SK-N-SH (cell line): ENCODE results near the gene RNF169.

Experiments
- EP300 ChIP-seq, 2 experiments: IDR thresholded peaks; 2 replicates each; pipeline versions ENCODE4 v1.4.0 to v1.6.1; 2012; ENCODE audit warnings: borderline replicate concordance in 1 of 2, low read depth in 1 of 2, low read length in 1 of 2
- POLR2AphosphoS5 ChIP-seq: IDR thresholded peaks from 2 replicates; pipeline ENCODE4 v1.6.1; 2012; ENCODE audit warnings: low read depth, low read length
- RFX5 ChIP-seq: IDR thresholded peaks from 2 replicates; pipeline ENCODE4 v1.6.1; 2012; ENCODE audit warnings: mild to moderate bottlenecking, improper control_type of control experiment, low read length
- SIN3A ChIP-seq: IDR thresholded peaks from 2 replicates; pipeline ENCODE4 v1.6.1; 2012; ENCODE audit warnings: low read depth, mild to moderate bottlenecking, low read length, moderate library complexity, borderline replicate concordance
- TF ChIP-seq, protein P1 (sequence below): IDR thresholded peaks from 2 replicates; pipeline ENCODE4 v1.4.0; 2012; ENCODE audit warnings: low read depth
- TF ChIP-seq, protein P2 (sequence below): IDR thresholded peaks from 2 replicates; pipeline ENCODE4 v1.4.0; 2012; ENCODE audit warnings: low read depth, borderline replicate concordance
- TF ChIP-seq, protein P3 (sequence below): fragments of 200-600 bp; sonication (generic); IDR thresholded peaks from 2 replicates; pipeline ENCODE4 v1.6.1; 2017; ENCODE audit warnings: antibody characterized with exemption, mild to moderate bottlenecking, moderate library complexity

DNA sequence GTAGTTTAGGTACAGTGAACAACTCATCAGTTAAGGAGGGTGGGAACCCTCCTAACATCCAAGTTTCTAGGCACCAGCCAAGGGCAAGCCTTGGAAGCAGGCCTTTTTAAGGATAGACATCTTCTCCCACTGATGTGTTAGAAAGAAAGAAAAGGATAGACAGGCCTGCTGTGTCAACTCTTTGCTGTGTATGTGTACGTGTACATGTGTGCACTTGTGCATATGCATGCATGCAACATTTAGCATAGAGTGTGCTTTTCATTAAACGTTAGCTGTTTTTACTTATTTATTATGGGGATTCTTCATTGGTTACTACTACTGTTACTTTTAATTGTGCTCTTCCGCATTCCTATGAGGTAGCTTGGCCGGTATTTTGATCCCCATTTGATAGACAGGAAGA lies 36.1 kb downstream of the RNF169 start:
- no peak for TF ChIP-seq POLR2AphosphoS5
- no peak for TF ChIP-seq RFX5
- TF ChIP-seq, protein P1, sequence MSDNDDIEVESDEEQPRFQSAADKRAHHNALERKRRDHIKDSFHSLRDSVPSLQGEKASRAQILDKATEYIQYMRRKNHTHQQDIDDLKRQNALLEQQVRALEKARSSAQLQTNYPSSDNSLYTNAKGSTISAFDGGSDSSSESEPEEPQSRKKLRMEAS = no peak
- TF ChIP-seq SIN3A = no peak
- TF ChIP-seq, protein P2, sequence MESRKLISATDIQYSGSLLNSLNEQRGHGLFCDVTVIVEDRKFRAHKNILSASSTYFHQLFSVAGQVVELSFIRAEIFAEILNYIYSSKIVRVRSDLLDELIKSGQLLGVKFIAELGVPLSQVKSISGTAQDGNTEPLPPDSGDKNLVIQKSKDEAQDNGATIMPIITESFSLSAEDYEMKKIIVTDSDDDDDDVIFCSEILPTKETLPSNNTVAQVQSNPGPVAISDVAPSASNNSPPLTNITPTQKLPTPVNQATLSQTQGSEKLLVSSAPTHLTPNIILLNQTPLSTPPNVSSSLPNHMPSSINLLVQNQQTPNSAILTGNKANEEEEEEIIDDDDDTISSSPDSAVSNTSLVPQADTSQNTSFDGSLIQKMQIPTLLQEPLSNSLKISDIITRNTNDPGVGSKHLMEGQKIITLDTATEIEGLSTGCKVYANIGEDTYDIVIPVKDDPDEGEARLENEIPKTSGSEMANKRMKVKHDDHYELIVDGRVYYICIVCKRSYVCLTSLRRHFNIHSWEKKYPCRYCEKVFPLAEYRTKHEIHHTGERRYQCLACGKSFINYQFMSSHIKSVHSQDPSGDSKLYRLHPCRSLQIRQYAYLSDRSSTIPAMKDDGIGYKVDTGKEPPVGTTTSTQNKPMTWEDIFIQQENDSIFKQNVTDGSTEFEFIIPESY = no peak
- TF ChIP-seq EP300 (IDR thresholded peaks at IDR 0.05; ENCODE audit: borderline replicate concordance in 1 of 2, low read depth in 1 of 2, low read length in 1 of 2) = no peak
- TF ChIP-seq, protein P3, sequence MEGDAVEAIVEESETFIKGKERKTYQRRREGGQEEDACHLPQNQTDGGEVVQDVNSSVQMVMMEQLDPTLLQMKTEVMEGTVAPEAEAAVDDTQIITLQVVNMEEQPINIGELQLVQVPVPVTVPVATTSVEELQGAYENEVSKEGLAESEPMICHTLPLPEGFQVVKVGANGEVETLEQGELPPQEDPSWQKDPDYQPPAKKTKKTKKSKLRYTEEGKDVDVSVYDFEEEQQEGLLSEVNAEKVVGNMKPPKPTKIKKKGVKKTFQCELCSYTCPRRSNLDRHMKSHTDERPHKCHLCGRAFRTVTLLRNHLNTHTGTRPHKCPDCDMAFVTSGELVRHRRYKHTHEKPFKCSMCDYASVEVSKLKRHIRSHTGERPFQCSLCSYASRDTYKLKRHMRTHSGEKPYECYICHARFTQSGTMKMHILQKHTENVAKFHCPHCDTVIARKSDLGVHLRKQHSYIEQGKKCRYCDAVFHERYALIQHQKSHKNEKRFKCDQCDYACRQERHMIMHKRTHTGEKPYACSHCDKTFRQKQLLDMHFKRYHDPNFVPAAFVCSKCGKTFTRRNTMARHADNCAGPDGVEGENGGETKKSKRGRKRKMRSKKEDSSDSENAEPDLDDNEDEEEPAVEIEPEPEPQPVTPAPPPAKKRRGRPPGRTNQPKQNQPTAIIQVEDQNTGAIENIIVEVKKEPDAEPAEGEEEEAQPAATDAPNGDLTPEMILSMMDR = no peak
